Epithelial cell of proximal tubule (primary cell): ENCODE measurements around the gene KLHL25. TPM values are rescaled to one million over a fixed set of nuclear protein-coding genes. Genes with fewer than 3 reads are reported as not detected.

Experiments used
- DNase-seq: peaks from one replicate; pipeline ENCODE4 v3.0.0-alpha.2; 2011; ENCODE audit warnings: low read depth
- H3K4me3 ChIP-seq: 2 replicates; pipeline ENCODE4 v1.5.1; 2011; ENCODE audit warnings: low read depth, mild to moderate bottlenecking, low read length
- total RNA-seq: library from RNA; depleted of rRNA; stranded (reverse); fragments of >200 nt; gene quantifications from 2 replicates; pipeline ENCODE4 v1.2.3, GENCODE V29; 2015
- TF ChIP-seq, protein P1 (sequence below): conservative IDR thresholded peaks from 2 replicates; pipeline ENCODE4 v1.5.1; 2012; ENCODE audit warnings: low read depth, mild to moderate bottlenecking, low read length

The KLHL25 gene
- total RNA-seq, 1 donor from 2014 or later = 8.1 TPM

DNA sequence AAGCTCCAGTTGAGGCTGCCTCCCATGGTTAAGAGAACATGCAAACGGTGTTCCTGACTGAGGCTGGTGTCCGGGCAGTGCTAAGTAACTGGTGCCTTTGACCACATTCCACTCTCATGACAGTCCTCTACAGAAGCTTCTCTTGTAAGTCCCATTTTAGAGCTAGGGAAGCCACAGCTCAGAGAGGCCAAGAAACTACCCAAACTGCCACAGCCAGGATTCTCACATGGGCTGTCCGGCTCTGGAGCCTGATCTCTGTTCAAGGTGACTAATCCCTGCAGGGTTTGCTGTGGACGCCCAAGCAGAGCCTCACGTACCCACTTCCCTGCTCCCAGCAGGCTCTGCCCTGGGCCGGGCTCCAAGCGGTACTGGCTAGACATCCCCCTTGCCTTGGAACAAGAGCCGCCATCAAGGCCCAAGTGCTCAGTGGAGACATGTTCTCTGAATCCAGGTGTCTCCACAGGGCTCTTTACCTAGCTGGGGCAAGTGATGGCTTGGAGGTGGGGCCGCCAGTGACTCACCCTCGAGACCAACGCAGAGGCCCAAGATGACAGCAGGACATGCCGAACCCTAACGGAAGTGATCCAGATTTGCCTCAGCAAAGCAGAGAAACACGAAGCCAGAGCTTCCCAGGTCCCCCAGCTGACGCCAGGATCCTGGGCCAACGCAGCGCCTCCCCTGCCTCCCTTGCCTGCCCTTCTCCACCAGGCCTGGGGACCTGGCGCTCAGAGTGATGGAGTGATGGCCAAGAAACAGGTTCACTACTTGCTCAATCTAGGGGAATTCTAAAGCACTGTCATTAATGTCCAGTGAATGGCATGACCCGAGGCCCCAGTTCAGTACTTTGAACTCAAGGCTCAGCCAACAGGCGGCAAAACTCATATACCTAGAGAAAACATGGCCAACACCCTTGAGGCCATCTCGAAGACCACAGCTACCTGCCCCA, 24.4 kb downstream of the KLHL25 start:
- no peak overlapping the region for H3K4me3 ChIP-seq
- TF ChIP-seq, protein P1, sequence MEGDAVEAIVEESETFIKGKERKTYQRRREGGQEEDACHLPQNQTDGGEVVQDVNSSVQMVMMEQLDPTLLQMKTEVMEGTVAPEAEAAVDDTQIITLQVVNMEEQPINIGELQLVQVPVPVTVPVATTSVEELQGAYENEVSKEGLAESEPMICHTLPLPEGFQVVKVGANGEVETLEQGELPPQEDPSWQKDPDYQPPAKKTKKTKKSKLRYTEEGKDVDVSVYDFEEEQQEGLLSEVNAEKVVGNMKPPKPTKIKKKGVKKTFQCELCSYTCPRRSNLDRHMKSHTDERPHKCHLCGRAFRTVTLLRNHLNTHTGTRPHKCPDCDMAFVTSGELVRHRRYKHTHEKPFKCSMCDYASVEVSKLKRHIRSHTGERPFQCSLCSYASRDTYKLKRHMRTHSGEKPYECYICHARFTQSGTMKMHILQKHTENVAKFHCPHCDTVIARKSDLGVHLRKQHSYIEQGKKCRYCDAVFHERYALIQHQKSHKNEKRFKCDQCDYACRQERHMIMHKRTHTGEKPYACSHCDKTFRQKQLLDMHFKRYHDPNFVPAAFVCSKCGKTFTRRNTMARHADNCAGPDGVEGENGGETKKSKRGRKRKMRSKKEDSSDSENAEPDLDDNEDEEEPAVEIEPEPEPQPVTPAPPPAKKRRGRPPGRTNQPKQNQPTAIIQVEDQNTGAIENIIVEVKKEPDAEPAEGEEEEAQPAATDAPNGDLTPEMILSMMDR = no peak
- no peak for DNase-seq

DNA sequence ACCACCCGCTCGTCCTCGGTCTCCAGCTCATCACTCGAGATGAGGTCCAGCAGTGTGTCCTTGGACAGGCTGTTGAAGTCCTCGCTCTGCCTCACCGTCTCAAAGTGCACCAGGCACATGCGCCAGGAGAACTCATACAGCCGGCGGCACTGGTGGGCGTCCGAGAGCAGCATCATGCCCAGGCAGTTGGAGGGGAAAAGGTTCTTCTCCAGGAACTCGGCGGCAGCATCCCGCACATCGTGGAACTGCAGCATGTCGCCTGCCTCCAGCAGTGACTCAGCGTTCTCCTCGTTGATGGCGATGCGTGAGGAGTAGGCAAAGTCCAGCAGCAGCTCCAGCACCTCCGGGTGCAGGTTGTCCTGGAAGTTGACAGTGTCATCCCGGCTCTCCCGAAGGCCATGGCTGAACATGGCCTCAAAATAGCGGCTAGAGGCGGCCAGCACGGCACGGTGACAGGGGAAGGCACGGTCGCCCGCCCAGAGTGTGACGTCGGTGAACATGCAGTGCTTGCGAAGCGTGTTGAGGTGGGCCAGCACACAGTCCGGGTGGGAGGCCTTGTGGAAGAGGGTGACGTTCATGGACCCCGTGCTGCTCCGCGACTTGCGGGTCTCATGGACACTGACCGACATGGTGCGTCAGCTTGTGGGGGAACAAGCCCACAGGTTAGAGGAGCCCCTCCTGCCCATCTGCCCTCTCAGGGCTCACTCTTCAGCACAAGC, 25.4 kb downstream of the KLHL25 start:
- TF ChIP-seq, protein P1 = no peak
- no peak overlapping the region for H3K4me3 ChIP-seq
- no peak for DNase-seq

DNA sequence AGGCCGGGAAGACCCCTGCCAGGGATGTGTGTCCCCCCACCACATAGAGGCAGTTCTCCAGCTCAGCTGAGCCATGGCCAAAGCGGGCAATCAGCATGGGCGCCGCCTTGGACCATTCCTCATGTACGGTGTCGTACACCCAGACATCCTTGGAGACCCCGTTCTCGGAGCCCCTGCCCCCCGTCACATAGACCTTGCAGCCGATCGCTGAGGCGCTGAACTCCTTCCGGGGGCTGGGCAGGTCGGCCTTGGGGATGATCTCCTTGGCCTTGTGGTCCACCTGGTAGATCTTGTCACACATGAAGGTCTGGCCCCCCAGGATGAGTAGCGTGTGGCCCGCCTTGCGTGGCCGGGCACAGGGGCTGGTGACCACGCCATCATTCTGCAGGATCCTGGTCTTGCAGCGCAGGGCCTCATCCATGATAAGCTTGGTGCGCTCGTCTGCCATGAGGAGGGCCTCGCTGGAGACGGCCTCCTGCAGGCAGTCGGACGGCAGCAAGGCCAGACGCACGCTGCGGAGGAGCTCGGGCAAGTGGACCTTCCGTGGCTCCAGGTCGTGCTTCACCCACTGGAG, 26.0 kb downstream of the KLHL25 start:
- H3K4me3 ChIP-seq = no peak overlapping the region
- TF ChIP-seq, protein P1 = no peak
- DNase-seq = no peak

DNA sequence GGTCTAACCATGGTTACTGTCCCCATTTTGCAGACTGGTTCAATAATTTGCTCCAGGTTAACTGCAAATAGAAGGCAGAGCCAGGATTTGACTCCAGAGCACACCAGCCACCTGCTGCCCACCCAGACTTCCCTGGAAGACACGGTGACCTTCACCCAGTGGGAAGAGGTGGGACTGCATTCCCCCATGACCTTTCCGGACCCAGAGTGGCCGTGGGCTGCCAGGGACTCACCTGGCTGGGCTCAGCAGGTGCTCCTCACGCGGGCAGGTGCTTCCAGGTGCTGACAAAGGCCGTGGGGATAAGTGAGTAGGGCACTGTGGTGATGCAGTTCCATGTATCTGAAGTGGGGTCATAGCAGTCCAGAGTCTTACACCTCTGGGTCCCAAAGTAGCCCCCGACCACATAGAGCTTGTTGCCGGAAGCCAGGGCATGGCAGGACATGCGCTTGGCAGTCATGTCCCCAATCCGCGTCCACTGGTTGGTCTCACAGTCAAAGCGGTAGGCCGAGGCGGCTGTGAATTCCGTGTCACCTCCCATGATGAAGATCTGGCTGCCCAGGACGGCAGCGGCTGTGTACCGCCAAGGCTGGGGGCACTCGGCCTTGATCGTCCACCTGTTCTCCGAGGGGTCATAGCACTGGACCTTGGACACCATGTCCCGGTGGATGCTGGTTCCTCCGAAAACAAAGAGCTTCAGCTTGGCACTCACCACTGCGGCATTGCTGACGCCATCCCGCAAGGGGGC, 26.8 kb downstream of the KLHL25 start:
- TF ChIP-seq, protein P1 = no peak
- no peak overlapping the region for H3K4me3 ChIP-seq
- DNase-seq = no peak

DNA sequence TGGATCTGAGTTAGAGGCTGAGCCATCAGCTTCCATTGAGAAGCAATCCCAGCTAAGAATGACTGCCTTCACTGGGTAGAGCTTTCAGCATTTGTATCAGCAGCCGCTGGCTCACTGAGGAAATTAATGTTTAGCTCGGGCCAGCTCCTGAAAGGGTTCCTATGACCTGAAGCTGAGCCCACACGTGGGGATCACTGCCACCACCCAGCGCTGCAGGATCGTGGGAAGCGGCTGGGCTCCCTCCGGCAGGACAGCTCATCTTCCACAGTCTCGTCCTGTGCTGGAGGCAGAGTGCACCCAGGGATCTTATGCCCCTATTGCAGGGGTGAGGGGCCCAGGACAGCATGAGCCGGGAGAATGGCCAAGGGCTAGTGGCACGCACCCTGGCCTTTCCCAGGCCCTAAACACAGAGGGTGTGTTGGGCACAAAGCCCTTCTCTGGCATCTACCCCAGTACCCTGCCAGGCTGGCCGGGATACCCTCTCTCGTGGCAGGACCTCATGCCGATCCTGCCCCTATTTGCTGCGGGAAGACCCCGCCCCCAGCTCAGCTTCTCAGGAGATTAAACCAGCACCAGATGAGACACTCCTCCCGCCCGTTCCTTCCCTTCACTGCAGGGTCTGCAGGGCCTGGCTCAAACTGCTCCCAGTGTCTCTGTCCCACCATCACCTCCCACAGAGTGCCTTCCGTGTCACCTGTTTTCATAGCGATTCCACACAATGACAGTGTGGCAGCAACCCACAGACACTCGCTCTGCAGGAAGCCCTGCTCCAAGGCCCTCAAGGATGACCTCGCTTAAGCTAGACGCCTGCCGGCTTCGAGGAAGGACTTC, 28.5 kb downstream of the KLHL25 start:
- TF ChIP-seq, protein P1 = no peak
- H3K4me3 ChIP-seq = no peak overlapping the region
- no peak for DNase-seq
